HUES6 (cell line): ENCODE measurements around the gene TTC6.
A peak's percentile ranks its signal among the peaks of the same experiment; 100 is the strongest.

Source experiments
- H3K27ac ChIP-seq: 2 replicates; pipeline ENCODE4 v1.7.0; 2013; ENCODE audit warnings: low read depth, mild to moderate bottlenecking, low read length, inconsistent platforms
- H3K27me3 ChIP-seq: 2 replicates; pipeline ENCODE4 v1.6.1; 2013; ENCODE audit warnings: low read length; ENCODE audit not compliant: control insufficient read depth, insufficient read depth
- H3K36me3 ChIP-seq: 2 replicates; pipeline ENCODE4 v1.6.1; 2013; ENCODE audit warnings: low read length; ENCODE audit not compliant: control insufficient read depth, insufficient read depth
- H3K4me1 ChIP-seq: 2 replicates; pipeline ENCODE4 v1.6.1; 2013; ENCODE audit warnings: low read length; ENCODE audit not compliant: control insufficient read depth, insufficient read depth
- H3K4me3 ChIP-seq: 2 replicates; pipeline ENCODE4 v1.5.1; 2013; ENCODE audit warnings: low read depth, low read length
- H3K9ac ChIP-seq: one replicate; pipeline ENCODE4 v1.6.1; 2013; ENCODE audit warnings: mild to moderate bottlenecking, low read length
- H3K9me3 ChIP-seq: 2 replicates; pipeline ENCODE4 v1.6.1; 2013; ENCODE audit warnings: low read depth, low read length; ENCODE audit not compliant: control insufficient read depth, insufficient read depth

TTC6 gene

GRCh38 chr14:37585971-37586796 lies 9.2 kb upstream of the TTC6 start:
- Histone ChIP-seq H3K4me3 (no peak overlapping the region), H3K4me1 (peaks cover 46% of the 10 kb centered on the region), H3K36me3 (no peaks in the 10 kb centered on the region), H3K9ac (no peak overlapping the region), H3K27ac (no peak overlapping the region), H3K9me3 (no peaks in the 10 kb centered on the region), H3K27me3 (peaks cover 100% of the 10 kb centered on the region)

- Histone ChIP-seq H3K27ac (no peak overlapping the region), H3K27me3 (peaks cover 100% of the 10 kb centered on the region)
Measured at GRCh38 chr14:37586797-37587130, 8.7 kb upstream of the TTC6 start.

GRCh38 chr14:37587131-37587803 lies 8.2 kb upstream of the TTC6 start:
- H3K27ac ChIP-seq: no peak overlapping the region
- peaks cover 100% of the 10 kb centered on the region for H3K27me3 ChIP-seq
- H3K4me3 ChIP-seq: peak overlapping the region; percentile 62
- peaks cover 49% of the 10 kb centered on the region for H3K4me1 ChIP-seq
- H3K9me3 ChIP-seq: no peaks in the 10 kb centered on the region
- H3K36me3 ChIP-seq: no peaks in the 10 kb centered on the region
- no peak overlapping the region for H3K9ac ChIP-seq

More at GRCh38 chr14:37586797-37587130, 8.7 kb upstream of the TTC6 start:
- Histone ChIP-seq H3K4me3 (no peak overlapping the region), H3K9ac (no peak overlapping the region), H3K9me3 (no peaks in the 10 kb centered on the region), H3K36me3 (no peaks in the 10 kb centered on the region), H3K4me1 (peaks cover 49% of the 10 kb centered on the region)

- Histone ChIP-seq H3K27ac (no peak overlapping the region), H3K36me3 (no peaks in the 10 kb centered on the region), H3K9me3 (no peaks in the 10 kb centered on the region), H3K4me1 (peaks cover 49% of the 10 kb centered on the region), H3K9ac (peak overlapping the region; percentile 48), H3K27me3 (peaks cover 100% of the 10 kb centered on the region), H3K4me3 (peak overlapping the region; percentile 62)
Measured at GRCh38 chr14:37587881-37588666, 7.4 kb upstream of the TTC6 start.

- Histone ChIP-seq H3K4me3 (peak overlapping the region; percentile 62), H3K4me1 (peaks cover 45% of the 10 kb centered on the region), H3K27ac (no peak overlapping the region), H3K9ac (peak overlapping the region; percentile 19), H3K9me3 (no peaks in the 10 kb centered on the region), H3K36me3 (no peaks in the 10 kb centered on the region), H3K27me3 (peaks cover 100% of the 10 kb centered on the region)
Measured at GRCh38 chr14:37588667-37588955, 6.8 kb upstream of the TTC6 start.

GRCh38 chr14:37588956-37589714 lies 6.3 kb upstream of the TTC6 start:
- no peaks in the 10 kb centered on the region for H3K9me3 ChIP-seq
- H3K27me3 ChIP-seq: peaks cover 100% of the 10 kb centered on the region
- H3K9ac ChIP-seq: no peak overlapping the region
- no peak overlapping the region for H3K27ac ChIP-seq
- H3K4me3 ChIP-seq: peak overlapping the region; percentile 62
- no peaks in the 10 kb centered on the region for H3K36me3 ChIP-seq
- H3K4me1 ChIP-seq: peaks cover 42% of the 10 kb centered on the region

- H3K4me1 ChIP-seq: peaks cover 34% of the 10 kb centered on the region
- peaks cover 100% of the 10 kb centered on the region for H3K27me3 ChIP-seq
- no peak overlapping the region for H3K4me3 ChIP-seq
- H3K9me3 ChIP-seq: no peaks in the 10 kb centered on the region
- H3K27ac ChIP-seq: no peak overlapping the region
- no peaks in the 10 kb centered on the region for H3K36me3 ChIP-seq
- no peak overlapping the region for H3K9ac ChIP-seq
Measured at GRCh38 chr14:37589715-37590427, 5.6 kb upstream of the TTC6 start.

- no peak overlapping the region for H3K27ac ChIP-seq
Measured at GRCh38 chr14:37590428-37591139, 4.8 kb upstream of the TTC6 start.

GRCh38 chr14:37591311-37591940 lies 4.0 kb upstream of the TTC6 start:
- Histone ChIP-seq H3K4me1 (peaks cover 23% of the 10 kb centered on the region), H3K9ac (no peak overlapping the region), H3K4me3 (peak overlapping the region; percentile 40), H3K36me3 (no peaks in the 10 kb centered on the region), H3K27me3 (peaks cover 100% of the 10 kb centered on the region), H3K27ac (no peak overlapping the region), H3K9me3 (no peaks in the 10 kb centered on the region)

More at GRCh38 chr14:37590428-37591139, 4.8 kb upstream of the TTC6 start:
- Histone ChIP-seq H3K36me3 (no peaks in the 10 kb centered on the region), H3K4me3 (no peak overlapping the region), H3K27me3 (peaks cover 100% of the 10 kb centered on the region), H3K9ac (no peak overlapping the region), H3K4me1 (peaks cover 29% of the 10 kb centered on the region), H3K9me3 (no peaks in the 10 kb centered on the region)
